NCI-H187 (cell line): ENCODE measurements around the gene ACTL10.

Experiments
- DNase-seq, 2 experiments: peaks; one replicate each; lab custom pipeline; 2025; lab: John Stamatoyannopoulos, UW

ACTL10 gene

DNA sequence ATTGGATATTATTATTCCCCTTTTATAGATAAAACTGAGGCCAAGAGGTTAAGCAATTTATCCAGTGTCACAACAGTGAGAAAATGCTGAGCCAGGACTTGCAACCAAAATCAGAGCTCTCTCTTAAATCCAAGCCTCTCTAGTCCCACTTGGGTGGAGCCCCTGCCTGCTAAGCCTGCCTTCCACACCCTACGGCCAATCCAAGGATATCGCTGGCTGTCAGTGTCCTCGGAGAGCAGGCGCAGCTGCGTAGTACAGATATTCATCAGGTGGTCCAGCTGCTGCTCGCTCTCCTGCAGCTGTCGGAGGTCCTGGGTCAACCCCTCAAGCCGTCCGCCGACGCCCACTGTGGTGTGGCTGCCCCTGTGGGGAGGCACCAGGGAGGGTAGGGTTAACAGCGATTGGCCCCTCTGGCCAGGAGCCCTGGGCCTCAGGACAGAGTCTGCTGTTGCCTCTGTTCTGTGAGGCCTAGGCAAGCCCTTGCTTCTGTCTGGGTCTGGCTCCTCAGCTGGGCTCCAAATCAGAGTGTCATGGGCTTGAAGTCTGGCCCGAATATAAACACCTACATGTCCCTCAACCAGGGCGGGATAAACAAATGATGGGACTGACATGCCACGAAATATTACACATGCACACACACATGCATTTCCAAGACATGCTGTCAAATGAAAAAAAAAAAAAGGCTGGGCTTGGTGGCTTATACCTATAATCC is 11.4 kb downstream of the ACTL10 start:
- no peak for DNase-seq

DNA sequence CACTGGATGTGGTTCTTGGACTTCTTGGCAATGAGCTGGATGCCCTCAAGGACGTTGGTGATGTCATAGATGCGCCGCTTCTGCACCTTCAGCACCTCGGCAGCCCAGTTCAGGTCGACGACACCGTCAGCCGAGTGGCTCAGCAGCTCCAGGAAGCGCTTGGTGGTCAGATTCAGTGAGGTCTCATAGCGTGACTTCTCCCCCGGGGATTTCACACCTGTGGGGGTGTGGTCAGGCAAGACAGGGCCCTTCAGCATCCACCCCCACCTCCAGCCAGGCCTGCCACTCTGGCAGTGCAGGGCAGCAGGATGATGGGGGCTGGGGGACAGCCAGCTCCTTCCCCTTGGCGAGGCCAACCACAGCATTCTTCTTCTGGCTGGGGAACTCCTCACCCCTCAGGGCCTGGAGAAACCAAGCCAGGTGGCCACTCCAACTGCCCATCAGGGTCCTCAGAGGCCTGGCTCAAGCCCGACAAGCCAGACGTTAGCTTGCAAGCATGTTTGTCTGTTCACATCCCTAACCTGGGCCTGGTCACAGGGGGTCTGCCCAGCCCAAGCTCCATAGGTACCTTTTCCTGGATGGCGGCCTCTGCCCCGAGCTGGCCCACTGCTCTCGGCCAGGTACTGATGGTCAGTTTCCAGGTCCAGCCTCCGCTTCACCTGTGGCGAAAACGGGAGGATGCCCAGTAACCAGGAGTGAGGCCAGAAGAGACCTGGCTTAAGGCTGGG is 13.2 kb downstream of the ACTL10 start:
- DNase-seq: no peak

DNA sequence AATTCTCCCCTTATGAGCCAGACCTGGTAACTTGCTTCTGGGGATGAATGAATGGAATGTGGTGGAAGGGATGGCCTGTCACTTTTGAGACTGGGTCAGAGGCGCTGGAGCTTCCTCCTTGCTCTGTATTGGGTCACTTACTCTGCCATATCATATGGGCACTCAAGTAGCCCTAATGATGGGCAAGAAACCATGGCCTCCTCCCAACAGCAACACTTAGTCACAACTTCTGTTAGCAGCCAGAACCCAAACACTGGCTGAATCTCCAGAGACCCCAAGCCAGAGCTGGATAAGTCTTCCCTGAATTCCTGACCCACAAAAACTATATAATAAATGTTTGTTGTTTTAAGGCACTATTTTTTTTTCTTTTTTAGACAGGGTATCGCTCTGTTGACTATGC is 13.9 kb downstream of the ACTL10 start:
- DNase-seq: no peak

DNA sequence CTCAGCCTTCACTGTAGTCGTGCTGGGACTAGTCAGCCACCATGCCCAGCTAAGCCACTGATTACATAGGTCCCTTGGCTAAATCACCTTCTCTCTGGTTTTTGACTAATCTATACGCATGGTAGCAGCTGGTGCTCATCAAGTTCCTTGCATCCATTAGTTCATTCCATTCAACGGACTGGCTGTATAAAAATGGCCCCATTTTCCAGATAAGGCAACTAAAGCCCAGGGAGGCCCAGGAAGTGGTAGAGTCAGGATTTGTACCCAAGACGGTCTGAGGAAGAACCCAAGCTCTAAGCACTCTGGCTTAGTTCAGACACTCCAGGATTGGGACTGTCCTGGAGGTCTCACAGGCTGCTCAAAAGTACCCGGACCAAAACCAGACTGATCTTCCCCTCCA is 14.5 kb downstream of the ACTL10 start:
- DNase-seq: no peak

DNA sequence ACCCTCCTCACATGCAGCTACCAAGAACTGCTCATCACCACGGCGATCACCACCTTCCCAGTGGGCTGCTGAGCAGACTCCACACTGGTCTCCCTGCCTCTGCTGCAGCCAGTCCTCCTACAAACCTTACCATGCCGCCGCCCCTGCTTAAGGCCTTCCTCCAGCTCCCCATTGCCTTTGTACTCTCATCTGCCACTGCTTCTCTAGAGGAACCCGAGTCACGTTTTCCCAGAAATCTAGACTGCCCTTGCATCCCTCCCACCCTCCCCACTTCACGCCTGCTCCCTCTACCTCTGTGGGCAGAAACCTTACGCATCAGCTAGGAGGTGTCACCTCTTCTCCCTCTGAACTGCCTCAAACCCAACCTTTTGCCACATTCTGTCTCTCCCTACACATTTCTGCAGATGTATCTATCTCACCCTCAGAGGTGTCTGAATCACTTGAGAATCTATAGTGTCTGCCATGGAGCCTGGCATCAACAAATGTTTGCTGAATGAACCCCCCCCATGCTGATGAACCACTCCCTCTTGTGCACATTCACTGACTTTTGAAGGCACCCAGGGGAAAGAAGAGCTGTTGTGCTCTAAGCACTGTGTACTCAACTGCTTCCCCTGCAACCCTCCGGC is 15.1 kb downstream of the ACTL10 start:
- no peak for DNase-seq

DNA sequence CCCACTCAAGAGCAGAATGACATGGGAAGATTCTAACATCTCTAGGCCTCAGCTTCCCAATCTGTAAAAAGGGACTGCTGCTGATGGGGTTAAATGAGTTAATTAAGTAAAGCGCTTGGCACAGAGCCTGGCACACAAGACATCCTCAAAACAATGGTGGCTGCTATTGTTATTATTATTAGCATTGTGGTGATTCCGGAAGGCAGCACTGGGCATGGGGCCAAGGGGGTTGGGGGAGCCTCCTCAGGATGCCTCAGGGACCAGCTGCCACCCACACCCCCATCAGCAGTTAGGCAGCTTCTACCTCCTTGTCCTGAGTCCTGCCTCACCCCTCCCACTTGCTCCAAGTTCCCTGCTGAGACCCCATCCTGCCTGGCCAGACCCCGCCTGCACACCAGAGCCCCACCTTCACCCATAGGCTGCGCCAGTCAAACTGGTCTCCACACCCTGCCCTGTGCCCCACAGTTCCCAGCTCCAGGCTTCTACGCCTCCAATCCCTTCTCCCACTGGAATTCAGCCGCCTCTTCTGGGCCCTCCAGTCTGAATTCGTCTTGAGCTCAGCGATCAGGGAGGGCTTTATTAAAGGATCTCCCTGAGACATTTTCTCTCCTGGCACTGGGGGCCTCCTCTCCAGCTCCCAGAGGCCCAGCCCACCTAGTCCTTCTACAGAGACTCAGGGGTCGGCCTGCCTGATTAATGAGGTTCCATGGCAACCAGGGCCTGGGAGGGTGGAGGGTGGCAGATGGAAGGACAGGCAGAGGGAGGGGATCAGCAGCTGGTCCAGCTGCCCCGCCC is 18.0 kb downstream of the ACTL10 start:
- no peak for DNase-seq

DNA sequence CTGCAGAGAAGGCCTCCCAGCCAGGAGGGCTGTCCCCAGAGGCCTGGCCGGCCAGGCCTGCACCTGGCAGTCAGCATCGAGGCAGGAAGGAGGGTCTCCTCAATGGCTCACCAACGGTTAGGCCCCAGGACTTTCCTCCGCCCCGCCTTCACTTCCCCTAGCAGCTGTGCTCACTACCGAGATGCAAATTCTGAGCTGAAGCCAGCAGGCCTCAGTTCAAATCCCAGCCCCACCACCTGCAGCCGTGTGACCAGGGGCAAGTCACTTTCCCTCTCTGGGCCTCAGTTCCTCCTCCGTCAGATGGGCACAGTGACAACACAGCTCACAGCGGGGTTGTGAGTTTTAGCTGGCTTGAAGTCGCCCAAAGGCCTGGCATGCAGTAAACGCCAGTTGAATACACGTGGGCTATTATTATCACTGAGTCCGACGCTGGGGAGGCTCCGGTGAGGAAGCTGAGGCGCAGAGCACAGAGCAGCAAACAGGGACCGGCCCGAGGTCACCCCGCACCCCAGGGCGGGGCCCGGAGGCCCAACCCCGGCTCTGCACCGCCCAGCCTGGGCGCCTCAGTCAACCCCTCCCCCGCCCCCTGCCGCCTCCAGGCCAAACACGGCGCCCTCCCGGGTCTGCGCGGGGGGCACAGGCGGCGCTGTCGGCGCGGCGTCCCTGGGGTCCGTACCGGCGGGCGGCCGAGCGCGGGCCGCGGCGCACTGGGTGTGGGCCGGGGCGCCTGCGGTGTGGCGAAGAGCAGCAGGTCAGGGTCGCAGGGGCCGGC is 18.8 kb downstream of the ACTL10 start:
- no peak for DNase-seq

DNA sequence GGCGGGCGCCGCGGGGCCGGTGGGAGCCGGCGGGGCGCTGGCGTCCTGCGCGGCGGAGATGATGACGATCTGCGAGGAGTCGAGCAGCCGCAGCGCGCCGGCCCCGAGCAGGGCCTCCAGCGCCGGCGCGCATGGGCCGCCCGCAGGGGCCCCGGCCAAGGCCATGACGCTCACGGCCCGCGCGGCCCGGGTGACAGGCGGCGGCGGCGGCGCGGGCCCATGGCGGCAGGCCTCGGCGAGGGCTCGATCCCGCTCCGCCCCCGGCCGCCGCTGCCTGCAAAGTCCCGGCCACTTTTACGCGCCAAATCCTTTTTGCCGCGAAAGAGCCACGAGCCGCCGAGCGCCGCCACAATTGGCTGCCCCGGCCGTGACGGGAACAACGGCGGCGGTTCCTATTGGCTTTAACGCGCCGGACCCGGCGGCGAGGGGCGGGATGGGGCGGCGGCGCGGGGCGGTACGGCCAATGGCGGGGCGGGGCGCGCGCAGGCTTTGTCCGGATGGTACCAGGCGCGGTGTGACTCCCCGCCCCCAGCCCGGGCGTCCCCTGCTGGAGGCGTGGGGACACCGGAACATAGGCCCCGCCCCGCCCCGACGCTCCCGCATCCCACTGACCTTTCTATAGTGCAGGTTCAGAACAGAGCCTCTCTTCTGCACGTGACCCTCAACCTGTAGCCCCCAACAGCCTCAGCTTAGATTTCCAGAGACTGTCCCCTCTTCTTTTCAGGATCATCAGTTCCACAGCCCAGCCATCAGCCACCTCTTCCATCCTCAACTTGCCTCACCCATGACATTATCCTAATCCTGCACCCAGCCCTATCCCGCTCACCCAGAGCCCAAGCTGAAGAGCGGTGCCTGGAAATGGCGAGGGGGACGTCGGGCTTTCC is 19.6 kb downstream of the ACTL10 start, which contains the start of gene E2F1:
Gene E2F1 (minus strand): TSS at position 286 of the 884 bp plus-strand sequence. CDS start 121 bp downstream, at position 165.
- DNase-seq: peak; percentile 84 to 94

DNA sequence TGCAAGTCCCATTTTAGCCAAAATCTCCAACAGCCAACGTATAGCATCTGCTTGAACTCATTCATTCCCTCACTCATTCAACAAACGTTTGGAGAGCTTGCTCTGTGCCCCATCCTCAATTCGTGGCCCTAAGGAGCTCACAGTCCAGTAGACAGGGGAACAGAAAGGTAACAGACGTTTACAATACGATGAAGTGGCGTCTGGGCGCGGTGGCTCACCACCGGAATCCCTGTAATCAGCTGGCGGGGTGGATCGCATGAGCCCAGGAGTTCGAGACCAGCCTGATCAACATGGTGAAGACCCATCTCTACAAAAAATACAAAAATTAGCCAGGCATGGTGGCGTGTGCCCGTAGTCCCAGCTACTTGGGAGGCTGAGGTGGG is 20.2 kb downstream of the ACTL10 start:
- DNase-seq: no peak

DNA sequence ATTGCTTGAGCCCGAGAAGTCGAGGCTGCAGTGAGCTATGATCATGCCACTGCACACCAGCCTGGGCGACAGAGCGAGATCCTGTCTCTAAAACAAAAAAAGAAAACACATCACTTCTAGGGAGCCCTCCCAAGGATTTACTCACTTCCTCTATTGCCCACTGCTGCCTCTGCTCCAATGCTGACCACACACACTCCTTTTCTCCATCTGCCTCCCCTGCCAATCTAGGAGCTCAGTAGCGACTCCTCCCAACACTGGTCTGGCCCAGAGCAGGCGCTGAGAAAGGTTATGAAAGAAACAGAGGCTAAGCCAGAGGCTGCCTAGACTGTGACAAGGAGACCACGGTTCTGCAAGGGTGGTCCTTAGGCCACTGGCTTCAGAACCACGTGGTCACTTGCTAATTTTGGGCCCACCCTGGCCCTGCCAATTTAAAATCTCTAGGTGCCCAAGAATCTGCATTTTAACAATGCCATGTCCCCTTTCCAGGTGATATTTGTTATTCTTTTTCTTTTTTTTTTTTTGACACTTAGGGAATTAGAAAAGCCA is 20.7 kb downstream of the ACTL10 start:
- no peak for DNase-seq

DNA sequence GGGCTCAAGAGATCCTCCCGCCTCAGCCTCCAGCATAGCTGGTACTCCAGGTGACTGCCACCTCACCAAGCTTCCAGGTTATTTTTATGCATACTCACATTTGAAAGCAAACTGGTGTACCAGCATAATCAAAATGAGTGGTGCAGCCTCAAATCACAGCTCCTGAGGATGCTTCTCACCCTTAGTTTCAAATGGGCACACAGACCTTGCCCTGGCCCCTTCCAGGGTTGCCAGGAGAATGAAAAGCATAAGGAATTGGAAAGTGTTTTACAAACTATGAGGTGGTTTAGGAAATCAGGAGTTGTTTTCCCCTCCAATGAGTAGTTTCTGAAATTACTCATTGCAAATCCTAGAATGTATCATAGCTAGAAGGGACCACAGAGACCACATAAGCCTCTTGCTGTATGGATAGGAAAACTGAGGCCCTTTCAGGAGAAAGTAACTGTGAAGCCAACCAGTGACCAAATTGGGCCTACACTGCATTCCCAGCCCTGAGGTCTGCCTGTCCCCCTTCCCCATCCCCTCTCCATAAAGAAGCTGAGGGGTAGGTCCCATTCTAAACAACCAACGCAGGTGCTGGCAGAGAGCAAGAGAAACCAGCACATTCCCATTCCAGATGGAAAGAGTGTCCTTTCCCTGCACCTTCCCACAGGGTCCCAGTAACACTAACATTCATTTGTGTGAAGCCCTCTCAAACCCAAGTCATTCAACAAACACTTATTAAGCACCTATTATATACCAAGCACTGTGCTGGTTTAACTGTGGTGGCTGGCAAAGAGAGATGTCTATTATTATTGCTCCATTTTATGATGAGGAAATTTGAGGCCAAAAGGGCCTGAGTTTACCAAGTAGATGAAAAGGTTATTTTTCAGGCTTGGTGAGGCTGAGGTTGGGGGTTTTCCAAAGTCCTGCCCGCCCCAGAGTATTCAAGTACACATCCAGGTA is 21.5 kb downstream of the ACTL10 start:
- no peak for DNase-seq

DNA sequence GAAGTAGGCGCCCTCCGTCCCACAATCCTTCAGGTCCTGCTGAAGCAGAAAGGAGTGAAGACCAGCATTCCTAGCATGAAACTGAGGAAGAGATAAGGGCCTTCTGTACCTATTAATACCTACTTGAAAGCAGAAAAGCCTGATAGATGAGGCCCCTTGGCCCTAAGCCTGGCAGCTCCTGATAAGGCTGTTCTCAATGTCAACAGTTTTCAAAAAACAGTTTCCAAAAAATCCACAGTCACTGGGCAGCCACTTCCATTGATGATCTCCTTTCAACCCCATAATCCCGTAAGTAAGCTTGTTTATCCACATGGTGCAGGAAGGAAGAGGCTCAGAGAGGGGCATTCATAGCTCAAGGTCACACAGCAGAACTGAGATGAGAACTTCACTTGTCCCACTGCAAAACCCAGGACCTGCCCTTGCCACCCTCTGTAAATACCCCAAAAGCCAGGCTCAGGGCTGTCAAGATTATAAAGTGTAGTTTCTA is 22.2 kb downstream of the ACTL10 start:
- DNase-seq: no peak

DNA sequence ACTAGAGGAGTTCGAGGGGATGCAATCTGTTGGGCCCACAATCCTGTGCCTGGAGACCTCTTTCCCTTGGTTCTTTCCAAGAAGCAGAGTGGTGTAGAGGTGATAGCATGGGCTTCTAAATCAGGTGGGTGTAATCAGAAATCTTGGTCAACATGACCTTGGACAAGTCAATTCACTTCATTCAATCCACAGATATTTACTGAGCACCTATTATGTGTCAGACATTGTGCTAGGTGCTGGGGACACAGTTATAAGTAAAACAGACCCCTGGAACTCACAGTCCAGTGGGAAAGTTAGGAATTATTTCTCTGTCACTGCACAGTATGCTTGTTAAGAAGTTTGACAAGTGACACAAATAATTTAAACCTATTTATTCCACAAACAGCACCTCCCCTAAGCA is 22.8 kb downstream of the ACTL10 start:
- no peak for DNase-seq

DNA sequence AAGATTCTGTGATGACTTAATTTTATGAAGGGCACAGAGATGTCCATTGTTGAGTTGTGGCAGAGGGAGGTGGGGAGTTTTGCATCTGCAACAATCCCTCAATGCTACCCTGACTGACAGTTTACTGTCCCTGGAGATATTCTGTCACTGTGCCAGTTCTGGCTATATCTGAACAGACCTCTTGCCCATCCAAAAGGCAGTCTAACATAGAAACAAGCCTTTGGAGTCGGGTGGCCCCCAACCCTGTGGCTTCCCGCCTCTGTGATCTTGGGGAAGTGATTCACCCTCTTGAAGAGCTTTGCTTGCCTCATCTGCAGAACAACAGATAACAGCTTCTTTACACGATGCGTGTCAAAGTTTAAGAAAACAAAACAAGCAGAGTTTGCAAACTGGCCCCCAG is 23.2 kb downstream of the ACTL10 start:
- no peak for DNase-seq

DNA sequence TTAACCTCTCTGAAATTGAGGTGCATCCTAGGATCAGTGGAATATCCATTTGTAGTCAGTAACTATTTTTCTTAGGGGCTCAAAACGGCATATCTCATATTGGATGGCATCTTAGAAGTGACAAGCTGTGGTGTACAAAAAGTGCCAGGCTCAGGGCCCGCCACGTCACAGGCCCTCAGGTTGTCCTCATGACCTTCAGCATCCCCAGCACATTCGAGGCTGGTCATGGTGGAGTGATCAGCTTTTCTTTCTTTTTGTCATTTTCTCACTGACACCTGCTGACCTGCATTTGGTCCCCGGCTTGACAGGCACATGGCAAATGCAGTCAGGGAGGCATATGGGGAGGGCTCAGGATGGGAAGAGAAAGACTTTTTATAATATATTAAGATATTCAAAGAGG is 26.5 kb downstream of the ACTL10 start:
- no peak for DNase-seq

DNA sequence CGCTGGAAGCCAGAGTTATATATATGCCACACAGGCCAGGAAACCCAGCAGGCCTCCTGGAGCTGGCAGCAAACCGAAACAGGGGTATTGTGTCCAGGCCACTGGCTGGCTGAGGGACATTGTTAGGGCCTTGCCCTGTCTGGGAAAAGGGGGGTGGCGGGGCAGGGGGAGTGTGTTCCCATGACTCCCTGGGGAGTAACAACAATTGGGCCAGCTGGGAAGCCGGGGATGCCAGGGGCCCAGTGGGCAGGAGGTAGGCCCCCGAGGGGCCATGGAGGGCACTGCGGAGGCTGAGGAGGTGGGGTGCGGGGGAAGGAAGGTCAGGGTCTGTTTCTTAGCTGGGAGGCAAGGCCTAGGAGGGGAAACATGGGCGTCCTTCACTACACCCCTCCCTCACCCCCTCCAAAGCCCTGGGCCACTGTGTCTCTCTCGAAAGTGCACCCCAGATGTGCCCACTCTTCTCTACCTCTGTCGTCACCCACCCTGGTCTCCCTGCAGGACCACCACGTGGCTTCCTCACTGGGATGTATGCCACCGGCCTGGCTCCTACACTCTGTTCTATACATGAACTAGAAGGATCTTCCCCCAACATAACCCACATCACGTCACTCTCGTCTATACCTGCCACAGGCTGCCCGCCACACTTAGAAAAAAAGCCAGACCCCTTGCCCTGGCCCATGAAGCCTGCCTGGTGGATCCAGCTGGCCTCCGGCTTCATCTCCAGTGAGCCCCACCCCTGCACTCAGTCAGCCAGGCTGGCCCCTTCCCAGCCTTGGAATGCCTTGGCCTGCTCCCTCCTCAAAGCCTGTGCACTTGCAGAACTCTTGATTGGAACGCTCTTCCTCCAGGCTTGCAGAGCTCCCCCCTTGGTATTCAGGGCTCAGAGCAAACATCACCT is 27.2 kb downstream of the ACTL10 start:
- no peak for DNase-seq

DNA sequence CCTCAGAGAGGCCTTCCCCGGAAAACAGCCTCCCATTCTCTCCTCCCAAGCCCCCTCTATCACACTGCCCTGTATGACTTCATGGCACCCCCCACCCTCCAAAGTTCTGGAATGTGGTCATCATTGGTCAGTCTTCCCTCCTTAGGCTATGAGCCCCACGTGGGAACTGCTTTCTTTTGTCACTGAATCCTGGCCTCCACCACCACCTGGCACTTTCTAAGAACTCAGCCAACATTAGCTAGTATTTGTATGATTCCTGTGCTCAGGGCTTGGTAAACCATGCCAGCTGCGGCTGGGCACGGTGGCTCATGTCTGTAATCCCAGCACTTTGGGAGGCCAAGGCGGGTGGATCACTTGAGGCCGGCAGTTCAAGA is 27.9 kb downstream of the ACTL10 start:
- DNase-seq: no peak

DNA sequence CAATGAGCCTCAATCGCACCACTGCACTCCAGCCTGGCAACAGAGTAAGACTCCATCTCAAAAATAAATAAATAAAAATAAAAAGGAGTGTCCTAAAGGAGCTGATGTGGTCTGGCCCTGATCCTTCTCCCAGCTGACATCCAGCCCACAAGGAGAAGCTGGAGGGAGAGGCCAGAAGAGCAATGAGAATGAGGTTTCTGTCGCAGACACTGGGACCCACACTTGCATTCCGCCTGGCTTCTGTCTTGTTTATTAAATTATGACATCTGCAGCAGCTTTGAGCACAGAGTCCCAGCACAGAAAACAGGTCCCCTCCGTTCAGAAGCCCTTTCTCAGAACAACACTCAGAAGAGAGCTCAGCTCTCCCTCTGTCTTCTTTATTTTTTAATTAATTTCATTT is 29.7 kb downstream of the ACTL10 start:
- DNase-seq: no peak
